Coronary artery (tissue), 2 donors: ENCODE results near the gene PPM1F.
A peak's percentile ranks its signal among the peaks of the same experiment; 100 is the strongest.

Experiments used
- DNase-seq: peaks from one replicate; pipeline ENCODE4 v3.0.0-alpha.2; 2017; ENCODE audit warnings: low spot score
- H3K27ac ChIP-seq, 2 donors: fragments of 200-600 bp; sonication (generic); one replicate each; pipeline ENCODE4 v1.5.1; 2016 to 2019
- H3K4me3 ChIP-seq: fragments of 200-600 bp; sonication (generic); 2 replicates; pipeline ENCODE4 v1.5.1; 2016; ENCODE audit warnings: mild to moderate bottlenecking, moderate library complexity
- CTCF ChIP-seq: fragments of 200-600 bp; sonication (generic); IDR thresholded peaks from one replicate; pipeline ENCODE4 v1.5.1; 2019; ENCODE audit warnings: antibody characterized with exemption

The PPM1F gene

DNA sequence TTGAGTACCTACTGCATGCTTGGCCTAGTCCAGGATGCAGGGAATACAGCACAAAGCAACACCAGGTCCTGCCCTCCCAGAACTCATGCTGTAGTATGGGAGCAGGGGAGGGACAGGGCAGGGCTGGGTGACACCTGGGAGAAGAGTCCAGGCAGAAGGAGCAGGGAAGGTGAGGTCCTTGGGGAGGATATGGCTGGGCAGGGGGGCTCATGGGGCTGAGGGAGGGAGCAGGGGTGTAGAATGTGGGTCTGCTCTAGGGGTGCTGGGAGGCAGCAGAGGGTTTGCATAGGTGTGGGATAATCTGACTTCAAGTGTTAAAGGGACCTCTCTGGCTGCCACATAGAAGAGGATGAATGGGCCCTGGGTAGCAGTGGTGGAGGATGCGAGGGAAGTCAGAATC is 25.2 kb upstream of the PPM1F start:
- no peak for TF ChIP-seq CTCF
- DNase-seq, result no peak
- Histone ChIP-seq H3K27ac (no peak overlapping the region), H3K4me3 (no peak overlapping the region)

- no peak overlapping the region for H3K4me3 ChIP-seq
- no peak for TF ChIP-seq CTCF
- H3K27ac ChIP-seq, result no peak overlapping the region
- no peak for DNase-seq
These were observed 23.3 kb upstream of the PPM1F start for GRCh38 chr22:21975854-21976345.

DNA sequence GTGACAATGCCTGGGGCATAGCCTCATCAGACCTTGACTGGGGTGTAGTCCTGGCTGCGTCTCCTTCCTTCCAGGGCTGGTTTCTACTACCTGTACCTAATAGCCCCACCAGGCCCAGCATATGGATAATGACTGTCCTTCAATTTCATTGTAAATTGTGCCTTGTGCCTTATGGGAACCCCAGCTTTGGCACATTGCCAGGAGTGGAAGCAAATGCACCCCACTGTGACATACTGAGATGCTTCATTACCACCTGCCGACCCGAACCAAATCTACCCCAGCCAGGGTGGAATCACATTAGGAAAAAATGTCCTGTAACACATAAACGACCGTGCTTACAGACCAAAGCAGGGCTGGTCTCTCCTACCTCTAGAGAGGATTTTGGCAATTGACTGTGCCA is 22.6 kb upstream of the PPM1F start:
- Histone ChIP-seq H3K4me3 (no peak overlapping the region), H3K27ac (no peak overlapping the region)
- DNase-seq, result no peak
- no peak for TF ChIP-seq CTCF

GRCh38 chr22:21974058-21974649 is 21.5 kb upstream of the PPM1F start:
- H3K4me3 ChIP-seq, result no peak overlapping the region
- no peak for DNase-seq
- no peak overlapping the region for H3K27ac ChIP-seq
- TF ChIP-seq CTCF, result no peak

DNA sequence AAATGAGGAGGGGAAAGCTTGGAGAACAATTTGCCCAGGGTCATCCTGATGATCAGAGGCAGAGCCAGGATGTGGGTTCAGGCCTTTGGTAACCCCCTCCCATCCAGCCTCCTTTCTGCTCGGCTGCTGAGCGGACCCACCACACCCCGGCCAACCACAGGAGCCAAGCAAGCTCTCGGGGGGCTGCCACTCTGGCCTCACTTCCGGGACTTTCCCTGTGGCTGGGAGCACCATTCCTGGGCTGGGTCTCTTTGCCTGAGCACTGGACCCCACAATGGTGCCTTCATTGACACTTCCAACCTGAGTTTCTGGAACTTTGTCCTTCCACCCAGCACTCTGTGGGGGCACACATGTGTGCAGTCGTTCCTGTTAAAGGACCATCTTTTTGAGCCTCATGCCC is 20.2 kb upstream of the PPM1F start:
- H3K27ac ChIP-seq, result no peak overlapping the region
- no peak for TF ChIP-seq CTCF
- no peak overlapping the region for H3K4me3 ChIP-seq
- DNase-seq, result no peak

DNA sequence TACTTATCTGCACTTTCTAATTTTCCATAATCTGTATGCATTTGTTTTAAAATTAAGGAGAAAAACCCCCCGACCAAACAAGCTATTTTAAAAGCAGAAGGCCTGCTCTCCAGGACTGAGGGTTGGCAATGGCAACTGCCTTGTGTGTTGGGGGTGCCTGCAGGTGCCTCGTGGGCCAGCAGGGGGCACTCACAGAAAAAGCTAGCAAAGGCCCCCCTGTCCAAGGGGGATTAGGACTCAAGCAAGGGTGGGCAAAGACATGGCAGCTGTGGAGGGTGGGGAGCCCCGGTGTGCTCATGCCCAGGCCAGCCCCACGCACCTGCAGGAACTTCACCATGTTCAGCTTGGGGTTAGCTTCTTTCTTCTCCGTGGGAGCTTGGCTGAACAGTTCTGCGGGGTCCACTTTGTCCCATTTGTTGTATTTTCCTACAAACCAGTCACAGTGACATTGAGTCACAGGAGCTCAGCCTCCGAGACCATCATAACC is 19.7 kb upstream of the PPM1F start:
- TF ChIP-seq CTCF, result peak; percentile 69
- Histone ChIP-seq H3K4me3 (no peak overlapping the region), H3K27ac (no peak overlapping the region)
- no peak for DNase-seq

DNA sequence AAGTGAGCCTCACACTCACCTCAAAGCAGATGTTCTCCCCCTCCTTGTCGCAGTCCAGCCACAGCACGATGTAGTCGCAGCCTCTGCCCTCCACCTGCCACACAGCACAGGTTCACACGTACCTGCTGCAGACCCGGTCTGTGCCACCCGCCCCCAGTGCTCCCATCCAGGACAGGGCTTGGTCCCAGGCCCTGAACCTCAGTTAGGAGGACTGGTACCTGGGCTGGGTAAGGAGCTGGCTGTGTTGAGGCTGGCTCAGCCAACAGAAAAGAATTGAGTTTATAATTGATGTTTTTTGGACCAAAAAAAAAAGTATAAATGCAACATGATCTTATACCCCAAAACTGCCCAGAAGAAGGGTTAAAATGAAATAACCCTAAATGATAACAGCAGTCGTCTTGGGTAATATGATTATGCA is 19.2 kb upstream of the PPM1F start:
- DNase-seq, result no peak
- no peak overlapping the region for H3K27ac ChIP-seq
- no peak overlapping the region for H3K4me3 ChIP-seq
- no peak for TF ChIP-seq CTCF
